GM12878 (cell line): ENCODE results near the gene NCKAP5. TPM values are rescaled to one million over a fixed set of nuclear protein-coding genes. Genes with fewer than 3 reads are reported as not detected.

ENCODE experiments used
- ATAC-seq: fragments of 200-7000 bp; cut with Tn5 transposase; 3 replicates; pipeline ENCODE4 v1.9.1; 2020; ENCODE audit warnings: mild to moderate bottlenecking, moderate library complexity
- BruUV-seq: library from RNA; stranded (reverse); fragments of 400-500 nt; replicated peaks from 2 replicates; lab custom pipeline; 2021; lab: Mats Ljungman, UMichigan
- CTCF ChIA-PET: fragments of 300-600 bp; sonication (Branson Sonifier 250); formaldehyde crosslinking; extraction: SDS; loops from one replicate; lab custom pipeline; 2021; ENCODE audit warnings: inconsistent platforms; lab: Yijun Ruan, JAX
- POLR2A ChIA-PET: fragments of 350-600 bp; formaldehyde crosslinking; extraction: SDS; loops from one replicate; lab custom pipeline; 2021; ENCODE audit warnings: inconsistent platforms; lab: Charles Lee
- RAD21 ChIA-PET: fragments of 300-600 bp; sonication (Branson Sonifier 250); formaldehyde crosslinking; loops from one replicate; lab custom pipeline; 2023; ENCODE audit warnings: antibody characterized with exemption; ENCODE audit not compliant: unreplicated experiment; lab: Charles Lee
- SMC1A ChIA-PET: fragments of 300-600 bp; sonication (Branson Sonifier 250); formaldehyde crosslinking; loops from one replicate; lab custom pipeline; 2023; ENCODE audit not compliant: unreplicated experiment, uncharacterized antibody; lab: Charles Lee
- DNase-seq: peaks from one replicate; pipeline ENCODE4 v3.0.0-alpha.2; 2011; ENCODE audit warnings: low read depth, low spot score
- FAIRE-seq: peaks from 3 replicates; lab custom pipeline; 2011; peaks lifted over from hg19 to GRCh38; lab: Jason Lieb, UNC
- H2AFZ ChIP-seq: 2 replicates; pipeline ENCODE4 v1.6.0; 2011; ENCODE audit warnings: low read depth, low read length, control low read depth; ENCODE audit not compliant: control insufficient read depth
- H3K27ac ChIP-seq: 2 replicates; pipeline ENCODE4 v1.5.1; 2011; ENCODE audit warnings: control low read depth; ENCODE audit not compliant: control insufficient read depth, insufficient read depth
- H3K27me3 ChIP-seq, 2 experiments: replicated peaks in 1 of 2; 2 replicates each; pipeline versions ENCODE4 v1.6.0 to v1.6.1; 2011; ENCODE audit warnings: low read length in 1 of 2; ENCODE audit not compliant: control insufficient read depth in 2 of 2, insufficient read depth in 2 of 2
- H3K36me3 ChIP-seq, 2 experiments: 2 replicates each; pipeline ENCODE4 v1.5.1; 2011; ENCODE audit warnings: low read length in 1 of 2; ENCODE audit not compliant: control insufficient read depth in 2 of 2, insufficient read depth in 2 of 2
- H3K4me1 ChIP-seq: 2 replicates; pipeline ENCODE4 v1.6.1; 2011; ENCODE audit warnings: mild to moderate bottlenecking, low read length, moderate library complexity, mixed read lengths; ENCODE audit not compliant: control insufficient read depth, insufficient read depth
- H3K4me2 ChIP-seq: 2 replicates; pipeline ENCODE4 v1.6.0; 2011; ENCODE audit warnings: control low read depth; ENCODE audit not compliant: control insufficient read depth, insufficient read depth
- H3K4me3 ChIP-seq: fragments of 200-600 bp; sonication (generic); 2 replicates; pipeline ENCODE4 v1.5.1; 2016
- H3K79me2 ChIP-seq: 2 replicates; pipeline ENCODE4 v1.6.0; 2011; ENCODE audit warnings: low read length; ENCODE audit not compliant: control insufficient read depth, insufficient read depth
- H3K9ac ChIP-seq: 2 replicates; pipeline ENCODE4 v1.8.0; 2011; ENCODE audit warnings: low read length, control low read depth, mixed read lengths; ENCODE audit not compliant: control insufficient read depth, insufficient read depth
- H3K9me3 ChIP-seq: replicated peaks from 3 replicates; pipeline ENCODE4 v1.5.1; 2011; ENCODE audit warnings: mild to moderate bottlenecking, low read length; ENCODE audit not compliant: control insufficient read depth, insufficient read depth
- H4K20me1 ChIP-seq: 2 replicates; pipeline ENCODE4 v1.6.0; 2011; ENCODE audit not compliant: control insufficient read depth, insufficient read depth
- NR2F1 ChIP-seq: fragments of 450-650 bp; conservative IDR thresholded peaks from 2 replicates; pipeline ENCODE4 v1.6.1; 2017; ENCODE audit warnings: mild to moderate bottlenecking
- SIX5 ChIP-seq: IDR thresholded peaks from 2 replicates; pipeline ENCODE4 v1.6.1; 2011; ENCODE audit warnings: mild to moderate bottlenecking, low read depth, low read length, moderate library complexity; ENCODE audit not compliant: severe bottlenecking
- SMARCA5 ChIP-seq: fragments of 450-650 bp; IDR thresholded peaks from 2 replicates; pipeline ENCODE4 v1.6.1; 2017; ENCODE audit warnings: mild to moderate bottlenecking
- WGBS: methylation state at CpG from one replicate; pipeline ENCODE4 v1.1.6; 2016; ENCODE audit warnings: low lambda C conversion rate; ENCODE audit not compliant: insufficient replicate concordance, insufficient coverage; ENCODE audit errors: missing lambda C conversion rate; 5-methylcytosine and 5-hydroxymethylcytosine counted together
- in situ Hi-C: fragments of 300-500 bp; cut with MboI; formaldehyde crosslinking; loops from 9 replicates; pipeline ENCODE4 v1.14.3; 2018; ENCODE audit warnings: mixed read lengths
- intact Hi-C: fragments of 100-400 bp; cut with micrococcal nuclease; formaldehyde crosslinking; loops from one replicate; pipeline ENCODE4 v1.14.2; 2022; ENCODE audit not compliant: unreplicated experiment
- polyA plus RNA-seq, 11 experiments: library from polyadenylated mRNA; depleted of rRNA in 4 of 11; unstranded in 6 of 11; stranded (reverse) in 5 of 11; fragments of >200 nt; fragmentation: Nextera tagmentation in 4 of 11; fragmentation: Illumina TruSeq in 1 of 11; extraction: Ambion mirVana in 4 of 11; extraction: Trizol in 1 of 11; gene quantifications; 1 replicate in 1 of 11; 2 replicates in 10 of 11; pipeline versions ENCODE4 v1.2.1 to v1.2.3, GENCODE V29; 2011 to 2016; ENCODE audit warnings: inconsistent platforms in 2 of 11, missing spikeins in 2 of 11, low read depth in 1 of 11
- total RNA-seq, 4 experiments: library from RNA; depleted of rRNA in 3 of 4; stranded (reverse); fragments of >200 nt in 3 of 4; fragmentation: Illumina TruSeq in 1 of 4; extraction: Trizol in 1 of 4; gene quantifications; 2 replicates each; pipeline versions ENCODE4 v1.2.1 to v1.2.3, GENCODE V29; 2013 to 2021

NCKAP5 gene
- total and polyA plus RNA-seq, 10 of the 15 experiments (the other 5 are each of a cell fraction or from before 2014, with no cell fraction given), result 0.06 to 0.44 (median 0.16) TPM

- Histone ChIP-seq H3K9me3 (no peaks in the 10 kb centered on the region), H3K9ac (no peak overlapping the region), H4K20me1 (no peaks in the 10 kb centered on the region), H3K36me3 (no peaks in the 10 kb centered on the region), H3K79me2 (no peaks in the 10 kb centered on the region), H2AFZ (no peak overlapping the region), H3K4me2 (no peak overlapping the region), H3K27ac (no peak overlapping the region), H3K27me3 (no peaks in the 10 kb centered on the region), H3K4me3 (no peak overlapping the region), H3K4me1 (no peaks in the 10 kb centered on the region)
- RAD21 ChIA-PET, result no interaction called here
- FAIRE-seq (no peak), ATAC-seq (no peak), DNase-seq (no peak)
- no peak for TF ChIP-seq SMARCA5
- 0 out of 2 replicates have a peak, but pooled peaks have one; percentile 30 for TF ChIP-seq NR2F1
- CTCF ChIA-PET, result interaction anchor here (1.5 kb wide), 1 partner anchor 14 kb away, joined by 4 read pairs; no protein-coding TSS in a partner anchor
- no TSS peak for BruUV-seq
- SMC1A ChIA-PET, result interaction anchor here (0.8 kb wide), 1 partner anchor 18 kb away, joined by 3 read pairs; no protein-coding TSS in a partner anchor
- intact Hi-C loops (no loop called here), in situ Hi-C loops (no loop called here)
- POLR2A ChIA-PET, result no interaction called here
- WGBS, result 45% methylated on average over 2 of the region's 2 CpGs
Observed at GRCh38 chr2:132984731-132985130, 583.5 kb downstream of the NCKAP5 start.

- H3K4me1 ChIP-seq, result no peaks in the 10 kb centered on the region
- H3K27ac ChIP-seq, result no peak overlapping the region
- H2AFZ ChIP-seq, result no peak overlapping the region
- H3K9ac ChIP-seq, result no peak overlapping the region
- POLR2A ChIA-PET, result interaction anchor here (0.7 to 0.9 kb wide), 2 partner anchors 67 to 543 kb away, joined by 4 to 5 read pairs; no protein-coding TSS in a partner anchor
- no peaks in the 10 kb centered on the region for H3K9me3 ChIP-seq
- CTCF ChIA-PET, result interaction anchor here (0.8 to 2.9 kb wide), 4 partner anchors 10 to 166 kb away, joined by 3 to 13 read pairs (median 3); no protein-coding TSS in a partner anchor
- 69% methylated on average over 2 of the region's 2 CpGs for WGBS
- in situ Hi-C loops, result no loop called here
- H3K4me2 ChIP-seq, result no peak overlapping the region
- H3K27me3 ChIP-seq, result no peaks in the 10 kb centered on the region
- H3K36me3 ChIP-seq, result no peaks in the 10 kb centered on the region
- no TSS peak for BruUV-seq
- no peaks in the 10 kb centered on the region for H3K79me2 ChIP-seq
- intact Hi-C loops, result no loop called here
- peak; percentile 69 for TF ChIP-seq NR2F1
- TF ChIP-seq SIX5, result no peak
- H3K4me3 ChIP-seq, result no peak overlapping the region
- H4K20me1 ChIP-seq, result no peaks in the 10 kb centered on the region
- peak; percentile 6 for ATAC-seq
- RAD21 ChIA-PET, result interaction anchor here (1.0 to 4.6 kb wide), 6 partner anchors 12 to 161 kb away, joined by 3 to 36 read pairs (median 10); no protein-coding TSS in a partner anchor
- SMC1A ChIA-PET, result interaction anchor here (1.2 to 17.3 kb wide), 12 partner anchors 11 to 207 kb away, joined by 3 to 211 read pairs (median 8); no protein-coding TSS in a partner anchor
- no peak for DNase-seq
- no peak for FAIRE-seq
Observed at GRCh38 chr2:132980304-132980703, 588.0 kb downstream of the NCKAP5 start.
